ENCODE results near the gene C1orf232. TPM values are rescaled to one million over a fixed set of nuclear protein-coding genes. Genes with fewer than 3 reads are reported as not detected.

Gene C1orf232
- total and polyA plus RNA-seq, 2 of the 13 experiments (the other 11 are each of a cell fraction or from before 2014, with no cell fraction given): not detected

DNA sequence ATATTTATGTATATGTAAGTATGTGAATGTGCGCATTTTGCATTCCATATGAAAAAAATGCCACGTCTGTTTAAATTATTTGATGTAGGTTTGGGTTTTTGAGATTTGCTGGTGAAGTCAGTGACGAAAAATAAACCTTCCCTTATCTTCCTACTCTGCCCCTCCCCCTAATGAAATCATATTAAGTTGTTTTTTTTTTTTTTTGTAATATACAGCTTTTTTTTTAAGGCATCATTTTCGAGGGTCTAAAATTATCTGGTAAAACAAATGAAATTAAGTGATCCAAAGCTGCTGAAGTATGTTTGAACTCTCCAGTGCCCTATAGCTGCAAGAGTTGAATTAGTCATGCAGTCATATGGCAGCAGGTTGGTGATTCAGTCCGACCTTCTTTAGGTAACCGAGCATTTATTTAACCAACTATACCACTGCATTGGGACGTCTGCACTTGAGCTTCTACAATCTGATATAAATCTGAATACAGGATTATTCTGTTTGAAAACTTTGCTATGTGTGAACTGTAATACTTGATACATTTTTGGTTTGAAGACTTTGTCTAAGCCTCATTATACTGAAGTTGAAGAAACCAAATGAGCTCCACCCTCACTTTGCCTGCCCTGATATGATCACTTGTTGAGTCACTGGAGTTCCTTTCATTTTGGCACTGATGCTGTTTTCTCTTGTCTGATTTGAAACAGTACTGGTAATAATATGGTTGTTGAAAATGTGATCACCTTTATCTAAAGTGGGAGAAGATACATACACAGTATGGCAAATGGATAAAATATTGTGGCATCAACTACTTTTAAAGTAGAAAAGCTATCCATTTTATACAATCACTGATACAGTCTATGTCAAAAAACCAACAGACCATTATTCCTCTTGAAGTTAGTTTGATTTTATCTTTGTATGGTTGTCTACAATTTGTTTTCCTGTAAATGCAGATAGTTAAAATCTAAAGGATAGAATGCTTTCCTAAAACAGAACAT is 45.5 kb downstream of the C1orf232 start:
- in situ Hi-C loops (cut with HindIII; ENCODE audit: extremely low pct_ligation_motif_present, low pct_unique_long_range_greater_than_20kb): no loop called here
- POLR2A ChIA-PET: no interaction called here
- Histone ChIP-seq H3K9me3 (ENCODE audit: low read length) (no peaks in the 10 kb centered on the region), H3K4me2 (ENCODE audit: low read depth, low read length) (no peak overlapping the region), H3K9ac (ENCODE audit: insufficient read depth, low read depth, low read length) (no peak overlapping the region), H3K79me2 (ENCODE audit: insufficient read depth, low read length) (no peaks in the 10 kb centered on the region), H3K36me3 (replicated peaks in 1 of 2; ENCODE audit: control insufficient read depth in 1 of 2, insufficient read depth in 2 of 2, low read length in 2 of 2) (peaks cover 0 to 2% of the 10 kb centered on the region in 2 experiments; a peak in 4 of 5 replicates), H3K27me3 (ENCODE audit: control insufficient read depth in 1 of 2, insufficient read depth in 2 of 2, low read length in 2 of 2) (no peaks in the 10 kb centered on the region; a peak in 1 of 5 replicates), H3K4me3 (replicated peaks in 1 of 3; ENCODE audit: insufficient read depth in 1 of 3, low read depth in 2 of 3, low read length in 3 of 3) (no peak overlapping the region), H3K4me1 (ENCODE audit: insufficient read depth, low read length) (peaks cover 9% of the 10 kb centered on the region; the same call in 1 of the 2 replicates), H3K27ac (ENCODE audit: extremely low read length, insufficient read depth, low read length) (no peak overlapping the region), H4K20me1 (ENCODE audit: insufficient read depth, low read length) (no peaks in the 10 kb centered on the region), H2AFZ (ENCODE audit: low read length) (no peak overlapping the region)
- BruUV-seq (replicated peaks): no TSS peak
- DNase-seq (ENCODE audit: low spot score) (no peak), ATAC-seq (no peak), FAIRE-seq (no peak)
- 89% methylated on average over 7 of the region's 7 CpGs for WGBS (ENCODE audit: low lambda C conversion rate)
- intact Hi-C loops (cut with micrococcal nuclease; ENCODE audit: unreplicated experiment): no loop called here
- TF ChIP-seq FOXK2 (IDR thresholded peaks at IDR 0.05) (no peak), FOXP1 (IDR thresholded peaks at IDR 0.05) (no peak), FOXP1 (CRISPR knock-in tag; IDR thresholded peaks at IDR 0.05) (no peak), ZNF724P (CRISPR knock-in tag; IDR thresholded peaks at IDR 0.05; ENCODE audit: borderline replicate concordance) (no peak), MYPOP (CRISPR knock-in tag; IDR thresholded peaks at IDR 0.05) (no peak)
- TF ChIP-seq, protein P1, sequence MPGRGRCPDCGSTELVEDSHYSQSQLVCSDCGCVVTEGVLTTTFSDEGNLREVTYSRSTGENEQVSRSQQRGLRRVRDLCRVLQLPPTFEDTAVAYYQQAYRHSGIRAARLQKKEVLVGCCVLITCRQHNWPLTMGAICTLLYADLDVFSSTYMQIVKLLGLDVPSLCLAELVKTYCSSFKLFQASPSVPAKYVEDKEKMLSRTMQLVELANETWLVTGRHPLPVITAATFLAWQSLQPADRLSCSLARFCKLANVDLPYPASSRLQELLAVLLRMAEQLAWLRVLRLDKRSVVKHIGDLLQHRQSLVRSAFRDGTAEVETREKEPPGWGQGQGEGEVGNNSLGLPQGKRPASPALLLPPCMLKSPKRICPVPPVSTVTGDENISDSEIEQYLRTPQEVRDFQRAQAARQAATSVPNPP (CRISPR knock-in tag; IDR thresholded peaks at IDR 0.05): no peak
- CTCF ChIA-PET (ENCODE audit: low intra/inter-chr PET ratio, low total read pairs): no interaction called here

Data from HepG2 (cell line).